SK-N-SH (cell line): ENCODE measurements around the gene ITGB5. TPM values are rescaled to one million over a fixed set of nuclear protein-coding genes. Genes with fewer than 3 reads are reported as not detected.

Experiments used
- CTCF ChIA-PET: fragments of 300-600, 350-600 bp; formaldehyde crosslinking; extraction: SDS; loops from one replicate; lab custom pipeline; 2021; lab: Yijun Ruan, JAX
- POLR2A ChIA-PET: fragments of 350-600 bp; sonication (Branson Sonifier 250); formaldehyde crosslinking; extraction: SDS; loops from one replicate; lab custom pipeline; 2020; ENCODE audit warnings: antibody characterized with exemption, inconsistent platforms; lab: Yijun Ruan, JAX
- DNase-seq: peaks from one replicate; pipeline ENCODE4 v3.0.0; 2012
- H2AFZ ChIP-seq: fragments of 200-600 bp; sonication (generic); 2 replicates; pipeline ENCODE4 v1.8.1; 2016; ENCODE audit warnings: antibody characterized with exemption, mild to moderate bottlenecking, low read depth
- H3F3A ChIP-seq: fragments of 200-600 bp; sonication (generic); replicated peaks from 2 replicates; pipeline ENCODE3; 2016; ENCODE audit warnings: antibody characterized with exemption, mild to moderate bottlenecking; ENCODE audit not compliant: insufficient read depth
- H3K27ac ChIP-seq, 2 experiments: fragments of 200-500 bp in 1 of 2; fragments of 200-600 bp in 1 of 2; sonication (Bioruptor generic) in 1 of 2; sonication (generic), shearing (Covaris generic) in 1 of 2; 2 replicates each; pipeline versions ENCODE4 v1.5.1 to v1.6.1; 2014 to 2016; ENCODE audit warnings: low read depth in 2 of 2, inconsistent platforms in 1 of 2, low read length in 1 of 2, mild to moderate bottlenecking in 1 of 2, mixed read lengths in 1 of 2
- H3K27me3 ChIP-seq: fragments of 200-600 bp; sonication (generic), shearing (Covaris generic); 2 replicates; pipeline ENCODE4 v1.6.1; 2016; ENCODE audit warnings: mixed run types; ENCODE audit not compliant: insufficient read depth
- H3K36me3 ChIP-seq, 2 experiments: fragments of 200-500 bp in 1 of 2; fragments of 200-600 bp in 1 of 2; sonication (Bioruptor generic) in 1 of 2; sonication (generic) in 1 of 2; replicated peaks in 1 of 2; 2 replicates each; pipeline versions ENCODE3 to v1.5.1; 2014 to 2016; ENCODE audit warnings: low read length in 1 of 2, mild to moderate bottlenecking in 1 of 2; ENCODE audit not compliant: insufficient read depth in 2 of 2, control insufficient read depth in 1 of 2
- H3K4me1 ChIP-seq, 2 experiments: fragments of 200-500 bp in 1 of 2; fragments of 200-600 bp in 1 of 2; sonication (Bioruptor generic) in 1 of 2; sonication (generic), shearing (Covaris generic) in 1 of 2; 2 replicates each; pipeline versions ENCODE4 v1.5.1 to v1.6.1; 2014 to 2016; ENCODE audit warnings: low read depth in 1 of 2, low read length in 1 of 2, mixed run types in 1 of 2; ENCODE audit not compliant: insufficient read depth in 2 of 2, control insufficient read depth in 1 of 2
- H3K4me2 ChIP-seq: fragments of 200-600 bp; sonication (generic), shearing (Covaris generic); 2 replicates; pipeline ENCODE4 v1.6.1; 2017; ENCODE audit warnings: mixed run types
- H3K4me3 ChIP-seq, 2 experiments: fragments of 200-500 bp in 1 of 2; fragments of 200-600 bp in 1 of 2; sonication (Bioruptor generic) in 1 of 2; sonication (generic), shearing (Covaris generic) in 1 of 2; 2 replicates each; pipeline versions ENCODE4 v1.5.1 to v1.8.1; 2014 to 2016; ENCODE audit warnings: low read depth in 2 of 2, inconsistent platforms in 1 of 2, low read length in 1 of 2, mild to moderate bottlenecking in 1 of 2, mixed read lengths in 1 of 2, moderate library complexity in 1 of 2
- H3K79me2 ChIP-seq: fragments of 200-600 bp; sonication (generic); 2 replicates; pipeline ENCODE4 v1.8.1; 2017; ENCODE audit warnings: mild to moderate bottlenecking; ENCODE audit not compliant: insufficient read depth
- H3K9ac ChIP-seq: fragments of 200-600 bp; sonication (generic); 2 replicates; pipeline ENCODE4 v1.6.1; 2017; ENCODE audit warnings: mixed run types
- H3K9me2 ChIP-seq: fragments of 200-600 bp; sonication (generic); 2 replicates; pipeline ENCODE4 v1.6.1; 2017; ENCODE audit warnings: mixed run types
- H3K9me3 ChIP-seq: fragments of 200-600 bp; sonication (generic); 2 replicates; pipeline ENCODE4 v1.6.1; 2017; ENCODE audit warnings: mixed run types, mild to moderate bottlenecking, moderate library complexity
- H4K20me1 ChIP-seq: fragments of 200-600 bp; sonication (generic); 2 replicates; pipeline ENCODE4 v1.6.1; 2017; ENCODE audit warnings: mild to moderate bottlenecking, mixed run types; ENCODE audit not compliant: insufficient read depth
- ELF1 ChIP-seq: IDR thresholded peaks from 2 replicates; pipeline ENCODE4 v1.4.0; 2012
- EP300 ChIP-seq, 2 experiments: IDR thresholded peaks; 2 replicates each; pipeline versions ENCODE4 v1.4.0 to v1.6.1; 2012; ENCODE audit warnings: borderline replicate concordance in 1 of 2, low read depth in 1 of 2, low read length in 1 of 2
- FOSL2 ChIP-seq: IDR thresholded peaks from 2 replicates; pipeline ENCODE4 v1.4.0; 2012; ENCODE audit warnings: low read depth, mild to moderate bottlenecking, moderate library complexity, borderline replicate concordance
- FOXJ3 ChIP-seq: sonication (generic); formaldehyde crosslinking; IDR thresholded peaks from 2 replicates; pipeline ENCODE4 v1.5.1; 2020; ENCODE audit warnings: mild to moderate bottlenecking, missing genetic modification reagents
- FOXM1 ChIP-seq: IDR thresholded peaks from 2 replicates; pipeline ENCODE4 v1.4.0; 2012; ENCODE audit warnings: low read depth, mild to moderate bottlenecking
- GABPA ChIP-seq: IDR thresholded peaks from 2 replicates; pipeline ENCODE4 v1.4.0; 2012; ENCODE audit warnings: low read depth, mild to moderate bottlenecking
- MEF2A ChIP-seq: IDR thresholded peaks from 2 replicates; pipeline ENCODE4 v1.4.0; 2012; ENCODE audit warnings: low read depth, borderline replicate concordance
- MXI1 ChIP-seq: IDR thresholded peaks from 2 replicates; pipeline ENCODE4 v1.6.1; 2012; ENCODE audit warnings: mild to moderate bottlenecking, low read depth, low read length, improper control_type of control experiment
- POLR2AphosphoS5 ChIP-seq: IDR thresholded peaks from 2 replicates; pipeline ENCODE4 v1.6.1; 2012; ENCODE audit warnings: low read depth, low read length
- RCOR1 ChIP-seq: fragments of 150-350 bp; IDR thresholded peaks from 2 replicates; pipeline ENCODE4 v1.6.1; 2017; ENCODE audit warnings: antibody characterized with exemption, low read length
- RFX5 ChIP-seq: IDR thresholded peaks from 2 replicates; pipeline ENCODE4 v1.6.1; 2012; ENCODE audit warnings: mild to moderate bottlenecking, improper control_type of control experiment, low read length
- RXRA ChIP-seq: IDR thresholded peaks from 2 replicates; pipeline ENCODE4 v1.4.0; 2012; ENCODE audit warnings: low read depth, mild to moderate bottlenecking, borderline replicate concordance
- SMC3 ChIP-seq: IDR thresholded peaks from 2 replicates; pipeline ENCODE4 v1.6.1; 2012; ENCODE audit warnings: low read depth, low read length, improper control_type of control experiment
- TAF1 ChIP-seq: IDR thresholded peaks from 2 replicates; pipeline ENCODE4 v1.6.1; 2012; ENCODE audit warnings: low read depth, mild to moderate bottlenecking, low read length, moderate library complexity, borderline replicate concordance
- TEAD4 ChIP-seq: IDR thresholded peaks from 2 replicates; pipeline ENCODE4 v1.4.0; 2012; ENCODE audit warnings: mild to moderate bottlenecking, borderline replicate concordance; ENCODE audit not compliant: insufficient read depth
- YY1 ChIP-seq: IDR thresholded peaks from 2 replicates; pipeline ENCODE4 v1.4.0; 2012; ENCODE audit warnings: low read depth, mild to moderate bottlenecking
- WGBS: methylation state at CpG from one replicate; pipeline ENCODE4 v1.1.6; 2017; ENCODE audit warnings: low lambda C conversion rate; 5-methylcytosine and 5-hydroxymethylcytosine counted together
- polyA plus RNA-seq, 3 experiments: library from polyadenylated mRNA; depleted of rRNA; stranded (reverse); fragments of >200 nt; gene quantifications; 2 replicates each; pipeline ENCODE4 v1.2.3, GENCODE V29; 2012
- TF ChIP-seq, protein P1 (sequence below): IDR thresholded peaks from 2 replicates; pipeline ENCODE4 v1.4.0; 2012; ENCODE audit warnings: low read depth
- TF ChIP-seq, protein P2 (sequence below): IDR thresholded peaks from 2 replicates; pipeline ENCODE4 v1.4.0; 2012; ENCODE audit warnings: low read depth, borderline replicate concordance
- TF ChIP-seq, protein P3 (sequence below): IDR thresholded peaks from 2 replicates; pipeline ENCODE4 v1.6.1; 2012; ENCODE audit warnings: mild to moderate bottlenecking, low read depth, low read length, moderate library complexity

Gene ITGB5
- polyA plus RNA-seq, 1 of the 3 experiments (the other 2 are of a cell fraction) = 481 TPM

DNA sequence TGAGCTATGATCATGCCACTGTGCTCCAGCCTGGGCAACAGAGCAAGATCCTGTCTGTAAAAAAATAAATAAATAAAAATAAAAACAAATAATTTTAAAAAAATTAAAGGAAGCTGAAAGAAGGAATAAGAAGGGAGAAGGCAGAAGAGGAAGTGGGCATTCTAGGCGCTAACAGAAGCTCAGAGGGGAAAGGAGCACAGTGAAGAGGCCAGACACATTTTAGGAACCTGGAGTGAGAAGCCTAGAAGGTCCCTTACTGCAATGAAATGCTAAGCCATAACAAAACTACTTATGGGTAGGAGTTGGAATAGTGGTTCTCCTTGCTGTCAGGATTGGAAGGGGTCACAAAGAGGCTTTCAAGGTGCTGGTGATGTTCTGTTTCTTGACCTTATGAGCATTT lies 64.0 kb downstream of the ITGB5 start (continued):
- TF ChIP-seq, protein P1, sequence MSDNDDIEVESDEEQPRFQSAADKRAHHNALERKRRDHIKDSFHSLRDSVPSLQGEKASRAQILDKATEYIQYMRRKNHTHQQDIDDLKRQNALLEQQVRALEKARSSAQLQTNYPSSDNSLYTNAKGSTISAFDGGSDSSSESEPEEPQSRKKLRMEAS = no peak
- TF ChIP-seq, all 33 proteins: peak for 0

DNA sequence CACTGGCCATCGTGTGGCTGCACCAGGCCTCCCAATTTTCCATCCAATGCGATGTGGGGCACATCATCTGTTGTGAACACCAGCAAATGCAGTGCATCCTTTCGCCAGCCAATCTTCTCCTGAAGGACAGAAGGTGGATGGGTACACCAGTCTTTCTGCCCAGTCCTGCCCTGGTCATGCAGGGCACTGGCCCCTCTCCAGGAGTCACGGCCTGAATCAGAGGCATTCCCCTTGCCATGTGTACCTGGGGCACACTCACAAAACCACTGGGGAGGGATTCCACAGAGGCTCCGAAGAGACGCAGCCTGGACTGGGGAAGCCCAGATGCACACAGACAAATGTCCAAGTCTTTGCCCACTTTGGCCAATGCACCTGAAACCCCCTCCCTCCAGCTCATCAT lies 65.8 kb downstream of the ITGB5 start:
- Histone ChIP-seq H3K79me2 (peaks cover 5% of the 10 kb centered on the region; the same call in 1 of the 2 replicates), H3F3A (peaks cover 21% of the 10 kb centered on the region), H3K4me2 (no peak overlapping the region), H3K27ac (no peak overlapping the region; a peak in 1 of 4 replicates), H2AFZ (no peak overlapping the region), H3K36me3 (peaks cover 47 to 76% of the 10 kb centered on the region in 2 experiments), H4K20me1 (no peaks in the 10 kb centered on the region), H3K9me2 (no peaks in the 10 kb centered on the region), H3K27me3 (no peaks in the 10 kb centered on the region), H3K9me3 (no peaks in the 10 kb centered on the region), H3K4me3 (no peak overlapping the region), H3K4me1 (peaks cover 5% of the 10 kb centered on the region in 2 experiments; a peak in 2 of 4 replicates), H3K9ac (no peak overlapping the region)
- POLR2A ChIA-PET = no interaction called here
- 100% methylated on average over 4 of the region's 6 CpGs for WGBS
- CTCF ChIA-PET = no interaction called here
- DNase-seq = no peak
- no peak for TF ChIP-seq EP300 (IDR thresholded peaks at IDR 0.05; ENCODE audit: borderline replicate concordance in 1 of 2, low read depth in 1 of 2, low read length in 1 of 2)
- TF ChIP-seq FOXJ3 (CRISPR knock-in tag) = no peak
- TF ChIP-seq FOXM1 = no peak
- no peak for TF ChIP-seq ELF1
- TF ChIP-seq SMC3 = no peak
- no peak for TF ChIP-seq YY1
- TF ChIP-seq RXRA = no peak
- TF ChIP-seq, protein P2, sequence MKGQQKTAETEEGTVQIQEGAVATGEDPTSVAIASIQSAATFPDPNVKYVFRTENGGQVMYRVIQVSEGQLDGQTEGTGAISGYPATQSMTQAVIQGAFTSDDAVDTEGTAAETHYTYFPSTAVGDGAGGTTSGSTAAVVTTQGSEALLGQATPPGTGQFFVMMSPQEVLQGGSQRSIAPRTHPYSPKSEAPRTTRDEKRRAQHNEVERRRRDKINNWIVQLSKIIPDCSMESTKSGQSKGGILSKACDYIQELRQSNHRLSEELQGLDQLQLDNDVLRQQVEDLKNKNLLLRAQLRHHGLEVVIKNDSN = no peak
- TF ChIP-seq TAF1 = no peak
- no peak for TF ChIP-seq RCOR1
- no peak for TF ChIP-seq POLR2AphosphoS5
- no peak for TF ChIP-seq MXI1

DNA sequence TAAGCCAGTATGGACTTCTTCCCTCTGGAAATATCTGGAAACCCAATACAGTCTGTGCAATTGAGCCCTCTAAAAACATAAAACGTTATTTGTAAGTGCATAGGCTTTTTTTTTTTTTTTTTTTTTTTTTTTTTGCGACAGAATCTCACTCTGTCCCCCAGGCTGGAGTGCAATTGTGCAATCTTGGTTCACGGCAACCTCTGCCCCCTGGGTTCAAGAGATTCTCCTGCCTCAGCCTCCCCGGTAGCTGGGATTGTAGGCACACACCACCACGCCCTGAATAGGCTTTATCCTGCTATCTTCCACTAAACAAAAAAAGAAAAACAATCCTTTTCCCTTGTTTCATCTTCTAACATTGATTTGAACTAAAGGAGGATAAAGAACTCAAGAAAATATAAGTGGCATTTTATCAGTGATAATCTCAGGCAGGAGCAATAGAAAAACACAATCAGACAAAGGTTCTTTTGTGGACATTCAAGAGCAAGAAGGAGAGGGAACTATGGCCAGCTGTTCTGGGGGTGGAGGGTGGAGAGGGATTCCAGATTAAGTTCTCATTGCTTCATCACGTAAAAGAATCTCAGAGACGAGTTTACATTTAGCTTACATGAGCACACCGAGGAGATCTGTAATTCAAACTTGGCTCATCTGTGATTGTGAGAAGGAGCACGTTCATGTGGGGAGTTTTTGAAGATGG lies 68.6 kb downstream of the ITGB5 start:
- no peak overlapping the region for H3K4me3 ChIP-seq

More for the DNA sequence above, 68.6 kb downstream of the ITGB5 start:
- no peaks in the 10 kb centered on the region for H3K79me2 ChIP-seq
- H4K20me1 ChIP-seq = 0 out of 2 replicates have a peak, but pooled peaks cover under 1% of the 10 kb centered on the region
- no peak for DNase-seq
- peaks cover 4% of the 10 kb centered on the region for H3F3A ChIP-seq
- no peaks in the 10 kb centered on the region for H3K9me2 ChIP-seq
- no peak for TF ChIP-seq GABPA
- TF ChIP-seq YY1 = no peak
- TF ChIP-seq RFX5 = no peak
- TF ChIP-seq TAF1 = no peak
- TF ChIP-seq, protein P3, sequence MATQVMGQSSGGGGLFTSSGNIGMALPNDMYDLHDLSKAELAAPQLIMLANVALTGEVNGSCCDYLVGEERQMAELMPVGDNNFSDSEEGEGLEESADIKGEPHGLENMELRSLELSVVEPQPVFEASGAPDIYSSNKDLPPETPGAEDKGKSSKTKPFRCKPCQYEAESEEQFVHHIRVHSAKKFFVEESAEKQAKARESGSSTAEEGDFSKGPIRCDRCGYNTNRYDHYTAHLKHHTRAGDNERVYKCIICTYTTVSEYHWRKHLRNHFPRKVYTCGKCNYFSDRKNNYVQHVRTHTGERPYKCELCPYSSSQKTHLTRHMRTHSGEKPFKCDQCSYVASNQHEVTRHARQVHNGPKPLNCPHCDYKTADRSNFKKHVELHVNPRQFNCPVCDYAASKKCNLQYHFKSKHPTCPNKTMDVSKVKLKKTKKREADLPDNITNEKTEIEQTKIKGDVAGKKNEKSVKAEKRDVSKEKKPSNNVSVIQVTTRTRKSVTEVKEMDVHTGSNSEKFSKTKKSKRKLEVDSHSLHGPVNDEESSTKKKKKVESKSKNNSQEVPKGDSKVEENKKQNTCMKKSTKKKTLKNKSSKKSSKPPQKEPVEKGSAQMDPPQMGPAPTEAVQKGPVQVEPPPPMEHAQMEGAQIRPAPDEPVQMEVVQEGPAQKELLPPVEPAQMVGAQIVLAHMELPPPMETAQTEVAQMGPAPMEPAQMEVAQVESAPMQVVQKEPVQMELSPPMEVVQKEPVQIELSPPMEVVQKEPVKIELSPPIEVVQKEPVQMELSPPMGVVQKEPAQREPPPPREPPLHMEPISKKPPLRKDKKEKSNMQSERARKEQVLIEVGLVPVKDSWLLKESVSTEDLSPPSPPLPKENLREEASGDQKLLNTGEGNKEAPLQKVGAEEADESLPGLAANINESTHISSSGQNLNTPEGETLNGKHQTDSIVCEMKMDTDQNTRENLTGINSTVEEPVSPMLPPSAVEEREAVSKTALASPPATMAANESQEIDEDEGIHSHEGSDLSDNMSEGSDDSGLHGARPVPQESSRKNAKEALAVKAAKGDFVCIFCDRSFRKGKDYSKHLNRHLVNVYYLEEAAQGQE = no peak
- TF ChIP-seq TEAD4 = no peak
- no peak for TF ChIP-seq FOXM1
- TF ChIP-seq FOSL2 = no peak
- TF ChIP-seq, protein P1 = no peak
- TF ChIP-seq RCOR1 = no peak
- no peak for TF ChIP-seq FOXJ3 (CRISPR knock-in tag)
- TF ChIP-seq MEF2A = no peak
- TF ChIP-seq, all 33 proteins: peak for 0
- Histone ChIP-seq H2AFZ (no peak overlapping the region), H3K9ac (no peak overlapping the region), H3K4me1 (peaks cover 3 to 10% of the 10 kb centered on the region in 2 experiments; a peak in 2 of 4 replicates), H3K9me3 (no peaks in the 10 kb centered on the region), H3K27me3 (no peaks in the 10 kb centered on the region), H3K27ac (no peak overlapping the region), H3K36me3 (peaks cover 44 to 79% of the 10 kb centered on the region in 2 experiments), H3K4me2 (no peak overlapping the region)
- WGBS = 80% methylated on average over 9 of the region's 9 CpGs
- ChIA-PET POLR2A (no interaction called here), CTCF (interaction anchor here (1.0 to 1.6 kb wide), 4 partner anchors 8 to 83 kb away, joined by 3 to 5 read pairs (median 4); no protein-coding TSS in a partner anchor)
